GM03348 (cell line): ENCODE results near the gene BACE2.
"Not testable (repeated sequence)": the region's sequence is repeated elsewhere in the genome, so short reads cannot be mapped to it uniquely, and the experiment has no call there.

Experiments
- DNase-seq: peaks from one replicate; pipeline ENCODE4 v3.0.0; 2012; ENCODE audit warnings: low spot score

BACE2 gene

GRCh38 chr21:41240040-41240439 lies 72.1 kb downstream of the BACE2 start:
- no peak for DNase-seq

GRCh38 chr21:41241341-41241740 lies 73.4 kb downstream of the BACE2 start:
- DNase-seq: no peak

GRCh38 chr21:41242238-41242829 lies 74.4 kb downstream of the BACE2 start:
- no peak for DNase-seq

GRCh38 chr21:41243107-41243506 lies 75.1 kb downstream of the BACE2 start:
- DNase-seq: no peak

- DNase-seq: not testable (repeated sequence)
Measured at GRCh38 chr21:41244266-41244880, 76.4 kb downstream of the BACE2 start.

GRCh38 chr21:41245509-41246135 lies 77.7 kb downstream of the BACE2 start:
- DNase-seq: no peak

GRCh38 chr21:41246808-41247207 lies 78.8 kb downstream of the BACE2 start:
- no peak for DNase-seq

- DNase-seq: no peak
Measured at GRCh38 chr21:41247561-41248545, 79.9 kb downstream of the BACE2 start.

- no peak for DNase-seq
Measured at GRCh38 chr21:41249476-41249875, 81.5 kb downstream of the BACE2 start.

- no peak for DNase-seq
Measured at GRCh38 chr21:41250519-41250918, 82.6 kb downstream of the BACE2 start.

GRCh38 chr21:41251961-41252642 lies 84.1 kb downstream of the BACE2 start:
- DNase-seq: no peak

- no peak for DNase-seq
Measured at GRCh38 chr21:41254090-41254700, 86.2 kb downstream of the BACE2 start.

GRCh38 chr21:41255190-41255589 lies 87.2 kb downstream of the BACE2 start:
- DNase-seq: no peak

- not testable (repeated sequence) for DNase-seq
Measured at GRCh38 chr21:41256231-41256630, 88.3 kb downstream of the BACE2 start.

- DNase-seq: no peak
Measured at GRCh38 chr21:41256771-41257702, 89.1 kb downstream of the BACE2 start.

- no peak for DNase-seq
Measured at GRCh38 chr21:41258617-41259016, 90.7 kb downstream of the BACE2 start.

GRCh38 chr21:41260428-41260827 lies 92.5 kb downstream of the BACE2 start:
- no peak for DNase-seq

- DNase-seq: no peak
Measured at GRCh38 chr21:41267346-41267745, 99.4 kb downstream of the BACE2 start.

- DNase-seq: no peak
Measured at GRCh38 chr21:41269535-41269934, 101.6 kb downstream of the BACE2 start.

- no peak for DNase-seq
Measured at GRCh38 chr21:41277196-41277595, 109.2 kb downstream of the BACE2 start.
